Fibroblast of the conjunctiva (primary cell): Measurements from ENCODE around the gene IMMP1L.

Source experiments
- DNase-seq: peaks from one replicate; pipeline ENCODE4 v3.0.0-alpha.2; 2010; ENCODE audit warnings: low read depth

The IMMP1L gene

DNA sequence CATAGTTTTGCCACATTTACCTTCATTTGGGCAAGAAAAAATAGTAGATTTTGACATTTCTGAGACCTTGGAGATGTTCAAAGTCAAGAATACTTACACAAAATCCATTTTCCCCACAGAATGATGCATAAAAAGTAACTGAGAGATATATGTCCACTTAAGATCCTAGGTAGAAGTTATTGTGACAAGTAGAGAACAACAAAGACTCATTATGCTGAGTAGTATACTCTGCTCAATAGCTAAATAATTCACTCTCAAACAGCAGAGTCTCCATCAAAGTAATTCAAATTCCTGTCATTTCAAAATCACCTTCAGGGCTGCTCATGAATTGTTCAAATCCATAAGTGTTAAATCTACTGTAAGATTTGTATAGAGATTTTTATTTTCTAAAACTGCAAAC, 35.3 kb downstream of the IMMP1L start:
- no peak for DNase-seq

DNA sequence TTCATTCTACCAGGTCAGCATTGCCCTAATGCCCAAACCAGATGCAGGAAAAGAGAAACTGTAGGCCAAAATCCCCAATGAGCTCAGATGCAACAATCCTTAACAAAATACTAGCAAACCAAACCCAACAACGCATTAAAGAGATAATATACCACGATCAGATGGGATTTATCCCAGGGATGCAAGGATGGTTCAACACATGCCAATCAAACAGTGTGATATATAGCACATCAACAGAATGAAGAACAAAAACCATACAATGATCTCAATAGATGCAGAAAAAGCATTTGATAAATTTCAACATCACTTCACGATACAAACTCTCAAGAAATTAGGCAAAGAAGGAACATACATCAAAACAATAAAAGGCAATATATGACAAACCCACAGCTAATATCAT, 45.0 kb downstream of the IMMP1L start:
- DNase-seq = no peak

DNA sequence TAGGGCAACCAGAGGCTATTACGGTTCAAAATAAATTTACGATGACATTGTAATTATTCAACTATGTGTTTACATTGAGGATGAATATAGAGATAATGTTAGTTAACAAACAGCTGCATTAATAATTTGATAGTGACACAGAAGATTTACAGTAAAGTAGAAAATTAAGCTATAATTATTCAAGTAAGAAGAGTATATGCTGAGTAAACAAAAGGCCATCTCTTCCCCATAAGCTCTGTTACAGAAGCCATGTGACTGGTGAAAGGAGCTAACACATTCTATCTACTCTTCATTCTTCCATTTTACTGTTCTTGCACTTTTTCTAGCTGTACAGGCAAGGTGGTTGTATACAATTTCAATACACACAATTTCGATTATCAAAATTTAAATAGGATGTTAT, 54.2 kb downstream of the IMMP1L start:
- DNase-seq = no peak

DNA sequence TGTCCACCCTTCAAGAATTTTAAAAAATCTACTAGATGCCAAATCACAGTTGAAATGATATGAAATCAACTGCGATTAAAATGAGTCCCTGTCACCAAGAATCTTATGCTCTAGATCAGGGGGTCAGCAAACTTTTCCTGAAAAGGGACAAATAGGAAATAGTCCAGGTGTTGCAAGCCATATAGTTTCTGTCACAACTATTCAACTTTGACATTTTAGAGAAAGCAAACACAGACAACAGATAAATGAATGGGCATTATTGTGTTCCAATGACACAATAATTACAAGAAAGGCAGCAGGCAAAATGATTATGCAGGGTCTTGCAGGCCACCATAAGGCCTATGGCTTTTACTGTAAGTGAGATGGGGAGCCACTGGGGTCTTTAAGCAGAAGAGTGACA, 58.6 kb downstream of the IMMP1L start:
- no peak for DNase-seq

GRCh38 chr11:31449040-31449439, 60.4 kb downstream of the IMMP1L start:
- DNase-seq = no peak

DNA sequence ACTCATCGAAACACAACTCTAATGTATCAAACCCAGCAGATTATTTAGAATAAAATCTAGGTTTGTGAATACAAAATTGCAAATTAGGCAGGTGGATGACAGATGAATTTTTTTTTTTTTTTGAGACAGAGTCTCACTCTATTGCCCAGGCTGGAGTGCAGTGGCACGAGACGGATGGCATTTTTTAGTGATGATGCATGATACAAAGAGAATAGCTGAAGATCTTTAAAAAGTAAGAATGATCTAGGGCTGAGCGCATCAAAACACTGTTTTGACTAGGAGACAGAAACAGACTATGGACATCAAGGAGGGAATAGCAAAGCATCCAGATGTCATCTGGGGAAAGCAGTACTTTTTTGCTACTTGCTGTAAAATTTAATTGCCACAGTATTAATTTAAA, 63.8 kb downstream of the IMMP1L start:
- DNase-seq = no peak

- DNase-seq = no peak
These were observed 65.6 kb downstream of the IMMP1L start for GRCh38 chr11:31443802-31444201.

DNA sequence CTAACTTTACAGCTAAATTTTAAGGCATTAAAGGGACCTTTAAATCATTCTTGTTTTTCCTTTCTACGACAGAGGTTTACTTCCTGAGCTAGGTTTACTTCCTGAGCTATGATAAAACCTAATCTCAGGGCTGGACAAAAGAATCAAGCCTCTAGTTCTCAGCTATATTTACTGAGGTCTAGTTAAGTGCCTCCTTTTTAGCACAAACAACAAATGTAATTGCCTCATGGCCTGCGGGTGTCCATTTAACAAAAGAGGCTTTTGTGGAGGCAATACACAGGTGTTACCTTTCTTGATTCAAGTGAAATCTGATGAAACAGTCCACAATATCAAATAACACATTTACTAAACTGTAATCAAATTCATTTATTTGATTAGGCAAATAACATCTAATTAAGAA, 67.3 kb downstream of the IMMP1L start:
- no peak for DNase-seq

DNA sequence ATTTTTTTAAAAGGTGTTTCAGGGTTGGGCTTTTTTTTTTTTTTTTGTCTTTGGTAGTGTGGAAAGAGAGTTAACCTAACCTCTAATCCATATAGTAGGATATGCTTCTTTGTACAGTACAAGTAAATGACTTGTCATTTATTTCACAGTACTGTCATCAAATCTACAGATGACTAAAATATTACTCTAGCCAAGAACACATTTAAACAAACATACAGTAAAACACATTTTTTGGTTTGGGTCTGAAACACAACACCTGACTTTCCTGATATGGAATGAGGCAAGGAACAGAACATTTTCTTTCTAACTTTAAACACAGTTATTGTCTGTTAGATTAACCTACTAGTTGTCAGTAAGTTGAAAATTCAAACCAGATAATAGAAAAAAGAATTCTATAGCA, 68.1 kb downstream of the IMMP1L start:
- DNase-seq = no peak

DNA sequence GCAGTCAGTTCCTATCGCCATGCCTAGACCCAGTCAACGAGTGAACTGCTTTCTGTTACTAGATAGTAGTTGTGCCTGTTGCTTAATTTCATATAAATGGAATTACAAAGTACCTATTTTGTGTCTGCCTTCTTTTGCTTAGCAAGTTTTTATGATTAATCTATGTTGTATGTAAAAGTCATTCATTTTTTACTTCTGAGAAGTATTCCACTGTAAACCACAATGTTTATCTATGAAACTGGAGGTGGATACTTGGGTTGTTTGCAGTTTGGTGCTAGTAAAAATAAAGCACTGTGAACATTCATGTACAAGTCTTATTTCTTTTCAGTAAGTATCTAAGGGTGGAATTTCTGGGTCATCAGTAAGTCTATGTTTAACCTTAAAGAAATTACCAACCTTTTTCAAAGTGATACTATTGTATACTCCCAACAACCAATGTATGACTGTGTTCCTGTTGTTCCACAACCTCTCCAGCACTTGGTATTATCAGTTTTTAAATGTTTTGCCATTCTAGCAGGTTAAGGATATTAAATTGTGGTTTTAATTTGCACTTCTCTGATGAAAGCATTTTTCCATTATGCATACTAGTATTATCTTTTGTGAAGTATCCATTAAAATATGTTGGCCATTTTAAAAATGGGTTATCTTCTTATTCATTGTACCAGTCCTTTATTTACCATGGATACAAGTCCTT, 71.5 kb downstream of the IMMP1L start:
- DNase-seq = no peak

- no peak for DNase-seq
These were observed 75.6 kb downstream of the IMMP1L start for GRCh38 chr11:31433851-31434250.

DNA sequence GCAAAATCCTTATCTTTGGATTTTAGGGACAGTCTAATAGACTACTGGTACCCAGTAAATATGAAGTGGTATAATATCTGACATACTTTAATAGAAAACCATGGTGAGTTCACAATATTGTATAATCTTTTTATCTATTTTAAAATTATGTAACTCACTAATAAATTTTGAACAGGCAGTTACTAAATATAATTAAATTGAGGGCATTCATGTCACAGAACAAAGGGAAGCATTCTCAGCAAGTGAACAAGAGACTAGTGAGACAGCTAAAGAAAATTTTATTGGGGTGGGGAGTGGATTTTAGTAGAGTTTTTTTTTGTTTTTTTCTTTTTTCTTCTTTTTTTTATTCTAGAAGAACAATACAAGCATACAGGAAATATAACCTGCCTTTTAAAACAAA, 84.8 kb downstream of the IMMP1L start:
- no peak for DNase-seq

GRCh38 chr11:31422703-31423102, 86.7 kb downstream of the IMMP1L start:
- DNase-seq = no peak

DNA sequence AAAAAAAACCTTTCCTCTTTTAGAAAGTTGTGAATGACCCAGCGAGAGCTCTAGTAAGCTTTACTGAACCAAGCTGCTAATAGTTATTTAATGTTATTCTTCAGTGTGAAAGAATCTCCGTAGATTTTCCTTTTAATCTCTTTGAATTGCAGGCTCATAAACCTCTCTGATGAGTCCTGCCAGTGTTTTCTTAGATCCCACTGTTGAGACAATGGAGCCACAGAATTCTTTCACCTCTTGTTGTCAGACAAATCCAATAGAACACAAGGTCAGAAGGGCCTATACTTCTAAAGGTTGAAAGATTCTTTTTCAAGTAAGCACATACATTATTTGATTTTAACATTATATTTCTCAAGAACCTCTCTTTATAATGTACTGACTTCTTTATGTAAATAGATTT, 87.6 kb downstream of the IMMP1L start:
- DNase-seq = no peak

DNA sequence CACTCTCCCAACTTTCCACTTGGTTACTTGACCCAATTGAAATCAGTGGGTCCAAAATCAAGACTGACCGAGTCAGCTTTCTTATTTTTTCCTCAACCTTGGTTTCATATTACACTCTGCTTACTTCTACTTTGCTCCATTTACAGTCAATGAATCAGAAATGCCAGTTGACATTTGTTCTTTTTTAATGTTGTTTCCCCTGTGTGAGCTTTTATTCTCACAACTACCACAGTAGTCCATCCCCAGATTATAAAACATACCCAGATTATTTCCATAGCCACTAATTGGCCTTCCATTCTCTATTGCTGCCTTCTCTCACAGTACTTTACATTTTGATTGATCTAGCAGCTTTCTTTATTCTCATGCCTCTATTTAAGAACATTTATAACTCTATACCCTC, 89.8 kb downstream of the IMMP1L start:
- no peak for DNase-seq

GRCh38 chr11:31419138-31419537, 90.3 kb downstream of the IMMP1L start:
- DNase-seq = no peak

GRCh38 chr11:31417816-31418215, 91.6 kb downstream of the IMMP1L start:
- no peak for DNase-seq

DNA sequence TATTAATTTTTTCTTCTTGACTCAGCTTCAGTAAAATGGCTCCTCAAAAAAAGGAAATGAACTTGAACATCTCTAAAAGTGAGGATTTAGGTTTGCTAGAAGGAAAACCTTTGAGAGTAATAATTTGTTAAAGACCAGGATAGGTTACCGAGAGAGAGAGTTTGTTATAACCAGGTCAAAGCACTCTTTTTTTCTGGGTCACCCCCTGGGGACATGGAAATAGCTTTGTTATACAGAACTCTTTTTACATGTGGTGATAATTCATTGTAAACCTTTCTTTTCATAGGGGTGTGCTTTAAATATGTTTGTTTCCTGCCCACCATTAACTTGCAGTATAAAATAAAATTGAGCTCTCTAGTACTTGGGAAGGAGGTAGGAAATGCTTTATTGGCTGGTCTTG, 92.1 kb downstream of the IMMP1L start:
- DNase-seq = no peak

DNA sequence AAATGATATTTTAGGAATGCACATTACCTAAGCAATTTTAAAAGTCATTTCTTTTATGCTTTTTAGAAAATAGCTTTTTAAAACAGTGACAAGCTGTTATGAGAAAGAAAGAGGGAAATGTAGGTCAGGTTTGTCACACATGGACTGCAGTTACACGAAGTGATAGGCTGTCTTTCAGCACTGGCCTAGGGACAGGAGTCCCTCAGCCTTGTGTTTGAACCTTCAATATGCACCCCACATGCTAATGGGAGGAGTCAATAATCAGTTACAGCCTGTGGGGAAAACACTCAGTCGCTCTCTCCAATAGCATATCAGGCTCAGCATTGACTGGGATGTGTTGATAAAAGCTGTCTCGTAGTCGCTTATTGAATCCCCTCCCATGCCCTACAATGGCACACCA, 94.0 kb downstream of the IMMP1L start:
- no peak for DNase-seq

- no peak for DNase-seq
These were observed 95.1 kb downstream of the IMMP1L start for GRCh38 chr11:31414338-31414737.

- DNase-seq = peak; percentile 14
These were observed 96.5 kb downstream of the IMMP1L start for GRCh38 chr11:31412946-31413345.

GRCh38 chr11:31408201-31408600, 101.2 kb downstream of the IMMP1L start:
- no peak for DNase-seq

DNA sequence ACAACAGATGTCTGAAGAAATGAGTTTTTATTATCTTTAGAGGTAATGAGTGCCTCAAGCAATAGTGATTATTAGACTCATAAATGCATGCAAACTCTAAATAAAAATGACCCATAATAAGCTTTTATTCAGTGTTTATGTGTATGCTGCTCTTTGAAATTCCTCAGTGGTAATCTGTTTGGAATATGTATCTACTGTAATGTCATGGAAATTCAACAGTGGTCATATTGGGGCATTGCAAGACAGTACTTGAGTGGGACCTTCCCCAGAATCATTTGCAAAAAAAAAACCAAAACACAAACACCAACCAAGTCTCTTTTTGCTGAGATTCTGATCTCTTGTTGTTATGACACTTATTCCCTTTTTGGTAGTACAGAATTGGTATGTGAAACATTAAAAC, 104.8 kb downstream of the IMMP1L start:
- DNase-seq = no peak

GRCh38 chr11:31397239-31397834, 112.1 kb downstream of the IMMP1L start:
- DNase-seq = peak; percentile 3
